ENCODE data around the gene SUPV3L1.
A peak's percentile ranks its signal among the peaks of the same experiment; 100 is the strongest.
"Not testable (repeated sequence)": the region's sequence is repeated elsewhere in the genome, so short reads cannot be mapped to it uniquely, and the experiment has no call there.

SUPV3L1 gene

DNA sequence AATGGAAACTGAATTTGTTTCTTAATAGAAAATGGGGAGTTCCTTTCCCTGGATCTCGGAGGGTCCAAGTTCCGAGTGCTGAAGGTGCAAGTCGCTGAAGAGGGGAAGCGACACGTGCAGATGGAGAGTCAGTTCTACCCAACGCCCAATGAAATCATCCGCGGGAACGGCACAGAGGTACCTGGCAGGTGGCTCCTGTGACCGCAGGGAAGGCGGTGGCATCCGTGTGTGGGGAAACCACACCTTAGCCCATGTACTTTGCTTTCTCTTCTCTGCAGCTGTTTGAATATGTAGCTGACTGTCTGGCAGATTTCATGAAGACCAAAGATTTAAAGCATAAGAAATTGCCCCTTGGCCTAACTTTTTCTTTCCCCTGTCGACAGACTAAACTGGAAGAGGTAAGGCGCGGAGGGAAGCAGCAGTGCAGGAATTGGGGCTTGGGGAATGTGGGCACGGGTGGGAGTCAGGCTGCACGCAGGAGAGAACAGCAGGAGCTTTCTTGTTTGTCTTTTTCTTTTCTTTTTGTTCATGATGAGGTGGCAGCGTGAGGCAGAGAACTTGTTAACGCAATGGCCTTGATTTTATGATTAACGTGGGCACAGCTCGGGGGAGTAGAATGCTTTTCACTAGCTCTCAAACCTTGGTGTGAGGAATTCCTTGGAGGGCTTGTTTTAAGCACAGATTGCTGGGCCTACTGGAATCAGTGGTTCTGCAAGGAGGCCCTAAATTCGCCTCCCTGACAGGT is 52.9 kb downstream of the SUPV3L1 start:
- peak; percentile 23 for DNase-seq

DNA sequence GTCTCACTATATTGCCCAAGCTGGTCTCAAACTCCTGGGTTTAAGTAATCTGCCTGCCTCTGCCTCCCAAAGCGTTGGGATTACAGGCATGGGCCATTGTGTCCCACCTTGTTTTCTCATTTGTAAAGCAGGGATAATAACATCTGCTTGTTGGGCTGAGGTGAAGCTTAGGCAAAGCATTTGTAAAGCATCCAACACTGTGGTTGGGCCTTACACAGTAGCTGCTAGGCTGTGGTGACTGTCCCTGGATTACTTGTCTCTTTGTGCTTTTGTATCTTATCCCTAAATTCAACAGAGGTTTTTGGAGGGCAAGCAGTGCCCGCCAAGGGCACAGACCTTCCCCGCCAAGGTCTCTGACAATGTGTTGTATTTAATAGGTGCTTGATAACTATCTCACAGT is 54.4 kb downstream of the SUPV3L1 start:
- no peak for DNase-seq

DNA sequence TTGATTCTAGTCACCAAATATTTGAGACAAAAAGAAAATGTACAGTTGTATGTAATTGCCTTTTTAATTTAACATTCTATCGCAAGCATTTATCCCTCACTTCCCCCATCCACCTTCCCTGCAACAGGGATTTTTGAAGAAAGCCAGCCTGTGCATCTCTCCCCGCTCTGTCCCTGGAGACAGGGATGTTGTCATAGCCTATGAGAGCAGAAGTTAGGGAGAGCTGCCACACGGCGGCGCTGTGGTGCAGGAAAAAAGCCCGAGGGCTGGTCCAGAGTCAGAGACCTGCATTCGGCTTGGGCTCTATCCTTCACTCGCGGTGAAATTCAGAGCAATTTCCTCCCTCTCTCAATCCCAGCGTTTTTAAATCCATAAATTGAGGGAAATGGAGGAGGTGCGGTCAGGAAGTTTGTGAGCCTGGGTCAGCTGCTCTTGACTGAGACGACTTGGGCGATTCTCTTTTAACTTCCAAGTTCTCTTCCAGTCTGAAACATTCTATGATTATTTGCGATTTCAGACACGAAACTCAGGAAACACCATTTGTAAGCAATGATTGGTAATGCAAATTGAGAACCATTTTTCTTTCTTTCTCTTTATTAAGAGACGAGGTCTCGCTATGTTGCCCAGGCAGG is 57.6 kb downstream of the SUPV3L1 start:
- DNase-seq = peak; percentile 87

DNA sequence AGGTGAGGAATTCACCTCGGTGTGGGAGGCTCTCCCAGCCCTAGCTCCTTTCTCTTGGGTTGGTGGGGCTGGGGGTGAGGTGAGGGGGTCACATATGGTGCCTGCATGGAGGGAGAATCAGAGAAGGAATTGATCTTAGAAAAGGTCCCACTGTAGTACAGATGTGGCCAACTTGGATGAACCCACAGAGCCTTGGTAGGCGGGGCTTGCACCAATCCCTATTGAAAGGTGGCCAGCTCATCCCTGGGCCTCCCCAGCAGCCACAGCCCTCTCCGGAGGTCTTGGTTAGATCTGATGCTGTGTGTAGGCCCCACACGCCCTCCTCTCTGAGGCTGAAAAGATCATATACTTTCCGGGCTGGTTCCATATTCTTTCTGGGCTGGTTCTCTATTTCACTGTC is 59.1 kb downstream of the SUPV3L1 start:
- no peak for DNase-seq

DNA sequence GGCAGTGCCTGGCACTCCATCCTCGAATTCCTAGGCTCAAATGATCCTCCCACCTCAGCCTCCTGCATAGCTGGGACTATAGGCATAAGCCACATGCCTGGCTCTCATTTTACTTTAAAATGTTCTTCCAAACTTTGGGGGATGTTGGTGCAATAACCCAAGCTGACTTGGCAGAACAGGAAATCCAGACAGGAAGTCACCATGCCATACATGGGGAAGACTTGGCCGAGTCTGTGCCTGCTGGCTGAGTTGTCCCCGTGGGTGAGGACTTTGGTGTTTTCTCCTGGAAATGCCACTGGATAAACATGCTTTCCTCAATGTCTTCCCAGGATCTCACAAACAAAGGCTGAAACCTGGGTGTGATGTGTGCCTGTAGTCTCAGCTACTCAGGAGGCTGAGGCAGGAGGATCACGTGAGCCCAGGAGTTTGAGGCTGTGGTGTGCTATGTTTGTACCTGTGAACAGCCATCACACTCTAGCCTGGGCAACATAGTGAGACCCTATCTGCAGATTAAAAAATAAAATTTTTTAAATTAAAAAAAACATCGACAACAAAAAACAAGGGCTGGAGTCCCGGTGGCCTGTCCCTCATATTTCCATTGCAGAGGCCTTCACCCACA is 59.9 kb downstream of the SUPV3L1 start:
- DNase-seq = no peak

DNA sequence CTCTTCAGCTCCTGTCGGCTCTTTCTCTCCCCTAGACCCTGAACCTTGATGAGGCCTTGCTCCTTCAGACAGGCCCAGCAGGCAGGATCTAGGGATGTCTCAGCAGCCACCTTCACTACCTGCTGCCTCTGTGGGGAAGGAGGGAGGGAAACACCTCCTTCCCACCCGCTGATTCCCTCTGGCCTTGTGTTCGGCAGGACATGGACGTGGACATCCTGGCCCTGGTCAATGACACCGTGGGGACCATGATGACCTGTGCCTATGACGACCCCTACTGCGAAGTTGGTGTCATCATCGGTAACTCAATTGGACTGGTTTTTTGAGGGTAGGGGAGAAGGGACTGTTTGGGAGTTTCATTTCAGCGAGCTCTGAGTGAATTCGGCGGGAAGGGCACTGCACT is 60.4 kb downstream of the SUPV3L1 start:
- no peak for DNase-seq

DNA sequence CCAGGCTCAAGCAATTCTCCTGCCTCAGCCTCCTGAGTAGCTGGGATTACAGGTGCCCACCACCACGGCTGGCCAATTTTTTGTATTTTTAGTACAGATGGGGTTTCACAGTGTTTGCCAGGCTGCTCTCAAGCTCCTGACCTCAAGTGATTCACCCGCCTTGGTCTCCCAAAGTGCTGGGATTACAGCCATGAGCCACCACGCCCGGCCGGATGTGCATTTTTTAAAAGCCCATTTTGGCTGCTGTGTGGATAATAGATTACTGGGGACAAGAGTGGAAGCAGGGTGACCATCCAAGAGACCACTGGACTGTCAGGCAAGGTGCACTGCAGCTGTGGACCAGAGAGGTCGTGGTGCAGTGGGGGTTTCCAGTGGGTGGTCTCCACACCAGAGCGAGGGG is 61.5 kb downstream of the SUPV3L1 start:
- DNase-seq = no peak

DNA sequence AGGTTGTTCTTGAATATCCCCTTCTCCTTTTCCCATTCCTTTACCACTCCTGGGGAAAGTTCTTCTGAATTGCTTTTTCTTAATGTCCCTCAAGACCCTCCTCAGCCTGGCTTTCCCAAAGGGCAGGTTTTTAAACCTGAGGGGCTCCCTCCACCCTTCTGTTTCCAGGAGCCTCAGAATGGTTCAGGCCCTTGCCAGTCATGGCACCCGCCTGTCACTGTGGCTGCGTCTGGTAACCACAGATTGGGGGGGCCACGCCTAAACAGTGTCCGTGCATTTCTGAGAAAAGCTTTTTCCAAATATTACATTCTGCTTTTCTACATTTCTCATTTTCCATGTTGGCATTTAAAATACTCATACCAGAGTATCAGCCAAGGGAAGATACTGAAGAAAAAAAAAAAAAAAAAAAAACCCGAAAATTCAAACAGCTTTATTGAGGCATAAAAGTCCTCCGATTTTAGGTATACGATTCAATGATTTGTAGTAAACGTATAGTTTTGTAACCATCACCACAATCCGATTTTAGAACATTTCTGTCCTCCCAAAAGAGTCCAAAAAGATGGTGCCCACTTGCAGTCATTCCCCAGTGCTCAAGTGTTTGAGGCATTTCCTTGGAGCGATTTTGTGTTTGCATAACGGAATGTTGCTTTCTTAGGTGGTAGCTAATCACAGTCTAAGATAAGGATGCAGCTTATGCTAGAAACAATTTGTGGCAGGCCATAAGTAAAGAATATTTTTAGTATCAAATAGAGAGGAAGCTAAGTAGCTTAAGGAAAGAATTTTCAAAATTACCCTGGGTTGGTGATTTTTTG is 62.2 kb downstream of the SUPV3L1 start:
- DNase-seq = no peak

DNA sequence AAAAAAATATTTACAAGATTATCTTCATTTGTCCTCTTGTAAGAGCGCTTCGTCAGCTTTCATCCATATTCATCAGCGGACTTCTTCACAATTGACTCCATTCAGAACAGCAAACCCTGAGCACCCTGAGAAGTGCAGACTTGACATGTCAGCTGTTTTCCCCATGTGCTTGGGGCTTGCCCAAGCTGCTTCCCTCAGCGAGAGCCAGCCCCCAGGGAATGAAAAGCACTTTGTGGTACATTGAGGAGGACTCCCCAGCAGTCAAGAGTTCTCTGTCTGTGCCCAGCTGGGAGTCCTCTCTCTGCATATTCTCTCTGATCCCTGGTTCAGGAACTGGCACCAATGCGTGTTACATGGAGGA is 62.8 kb downstream of the SUPV3L1 start:
- no peak for DNase-seq

DNA sequence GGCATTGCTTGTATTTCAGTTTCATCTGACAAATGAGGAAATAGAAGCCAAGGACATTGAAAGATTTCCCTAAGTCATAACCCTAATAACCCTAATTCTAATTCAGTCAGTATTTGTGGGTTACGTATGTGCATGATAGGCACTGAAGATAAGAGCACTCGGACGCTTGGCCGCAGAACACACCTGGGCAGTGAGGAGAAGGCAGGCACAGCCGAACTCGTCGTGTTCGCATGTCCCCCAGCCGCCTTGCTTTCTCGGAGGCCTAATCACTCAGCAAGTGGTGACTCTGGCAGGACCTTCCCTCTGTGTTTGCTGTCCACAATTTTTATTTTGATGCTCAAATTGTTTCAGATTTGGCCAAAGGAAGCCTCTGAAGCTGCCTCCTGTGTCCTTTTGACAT is 63.8 kb downstream of the SUPV3L1 start:
- DNase-seq = no peak

DNA sequence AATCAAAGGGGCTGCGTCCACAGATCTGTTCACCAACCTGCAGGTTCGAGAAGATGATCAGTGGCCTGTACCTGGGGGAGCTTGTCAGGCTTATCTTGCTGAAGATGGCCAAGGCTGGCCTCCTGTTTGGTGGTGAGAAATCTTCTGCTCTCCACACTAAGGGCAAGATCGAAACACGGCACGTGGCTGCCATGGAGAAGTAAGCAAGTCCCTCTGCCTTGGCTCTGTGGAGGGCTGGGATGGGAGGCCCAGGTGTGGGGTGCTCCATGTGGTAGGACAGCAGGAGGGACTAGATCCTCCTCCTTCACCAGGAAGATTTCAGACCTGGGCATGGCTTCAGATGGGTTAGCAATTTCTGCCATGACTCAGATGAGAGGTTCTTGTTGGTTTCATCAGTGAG is 66.0 kb downstream of the SUPV3L1 start:
- no peak for DNase-seq

DNA sequence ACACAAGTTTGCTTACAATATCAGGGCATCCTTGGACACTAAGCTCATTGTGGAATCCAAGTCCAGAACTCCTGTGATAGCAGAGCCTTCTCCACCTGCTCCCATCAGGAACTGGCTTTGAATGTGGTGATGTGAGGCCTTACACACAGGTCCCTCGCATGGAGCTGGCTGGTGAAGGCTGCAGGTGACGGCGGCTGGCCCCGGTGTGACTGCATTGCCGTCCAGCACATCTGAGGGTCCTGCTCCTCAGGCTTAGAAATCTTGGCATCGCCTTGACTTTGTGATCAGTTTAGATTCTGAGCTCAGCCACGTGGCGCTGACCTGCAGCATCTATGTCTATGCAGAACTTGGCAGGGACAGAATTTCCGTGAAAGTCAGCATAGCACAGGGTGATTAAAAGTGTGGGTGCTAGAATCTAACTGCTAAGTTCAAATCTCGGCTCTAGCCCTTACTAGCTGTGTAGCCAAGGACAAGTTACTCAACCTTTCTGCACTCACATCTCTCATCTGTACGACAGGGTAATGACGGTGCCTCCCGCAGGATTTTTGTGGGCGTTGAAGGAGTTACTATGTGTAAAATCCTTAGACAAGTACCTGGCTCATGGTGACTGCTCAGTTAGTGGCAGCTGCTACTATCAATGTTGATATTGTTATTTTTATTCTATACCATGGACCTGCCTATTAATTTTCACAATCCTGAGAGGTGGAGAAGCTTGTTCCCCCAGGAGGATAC is 66.7 kb downstream of the SUPV3L1 start:
- no peak for DNase-seq

DNA sequence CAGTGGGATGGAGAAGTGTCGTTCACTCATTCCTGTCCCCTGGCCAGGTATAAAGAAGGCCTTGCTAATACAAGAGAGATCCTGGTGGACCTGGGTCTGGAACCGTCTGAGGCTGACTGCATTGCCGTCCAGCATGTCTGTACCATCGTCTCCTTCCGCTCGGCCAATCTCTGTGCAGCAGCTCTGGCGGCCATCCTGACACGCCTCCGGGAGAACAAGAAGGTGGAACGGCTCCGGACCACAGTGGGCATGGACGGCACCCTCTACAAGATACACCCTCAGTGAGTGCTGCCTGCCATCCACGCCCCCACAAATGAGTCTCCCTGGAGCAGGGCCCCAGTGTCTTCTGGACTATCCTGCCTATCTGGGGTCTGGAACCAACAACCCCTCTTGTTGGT is 67.3 kb downstream of the SUPV3L1 start:
- no peak for DNase-seq

DNA sequence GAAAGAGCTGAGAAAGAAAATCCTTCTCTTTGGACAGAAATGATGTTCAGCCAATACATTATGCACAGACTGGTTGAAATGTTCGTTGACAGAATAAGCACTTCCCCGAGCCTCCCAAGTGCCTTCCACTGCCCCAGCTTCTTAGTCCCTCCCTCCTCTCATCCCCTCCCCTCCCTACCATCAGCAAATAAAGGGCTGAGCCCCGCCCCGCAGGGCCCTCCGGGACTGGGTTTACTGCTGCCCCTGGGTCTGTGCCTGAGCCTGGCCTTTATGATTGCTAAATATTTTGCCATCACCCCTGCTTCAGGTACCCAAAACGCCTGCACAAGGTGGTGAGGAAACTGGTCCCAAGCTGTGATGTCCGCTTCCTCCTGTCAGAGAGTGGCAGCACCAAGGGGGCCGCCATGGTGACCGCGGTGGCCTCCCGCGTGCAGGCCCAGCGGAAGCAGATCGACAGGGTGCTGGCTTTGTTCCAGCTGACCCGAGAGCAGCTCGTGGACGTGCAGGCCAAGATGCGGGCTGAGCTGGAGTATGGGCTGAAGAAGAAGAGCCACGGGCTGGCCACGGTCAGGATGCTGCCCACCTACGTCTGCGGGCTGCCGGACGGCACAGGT is 68.2 kb downstream of the SUPV3L1 start:
- no peak for DNase-seq

DNA sequence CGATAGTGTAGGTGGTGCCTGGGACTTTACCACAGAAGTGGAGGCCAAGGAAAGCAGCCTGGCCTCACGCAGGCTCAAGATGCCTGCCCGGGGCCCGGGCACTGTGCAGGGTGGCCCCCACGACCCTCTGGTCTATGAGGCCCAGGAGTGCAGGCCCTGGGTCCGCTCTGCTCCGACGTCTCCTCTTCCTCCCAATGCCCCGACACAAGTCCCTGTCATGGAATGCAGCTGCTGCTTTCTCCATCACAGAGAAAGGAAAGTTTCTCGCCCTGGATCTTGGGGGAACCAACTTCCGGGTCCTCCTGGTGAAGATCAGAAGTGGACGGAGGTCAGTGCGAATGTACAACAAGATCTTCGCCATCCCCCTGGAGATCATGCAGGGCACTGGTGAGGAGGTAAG is 70.0 kb downstream of the SUPV3L1 start:
- no peak for DNase-seq

DNA sequence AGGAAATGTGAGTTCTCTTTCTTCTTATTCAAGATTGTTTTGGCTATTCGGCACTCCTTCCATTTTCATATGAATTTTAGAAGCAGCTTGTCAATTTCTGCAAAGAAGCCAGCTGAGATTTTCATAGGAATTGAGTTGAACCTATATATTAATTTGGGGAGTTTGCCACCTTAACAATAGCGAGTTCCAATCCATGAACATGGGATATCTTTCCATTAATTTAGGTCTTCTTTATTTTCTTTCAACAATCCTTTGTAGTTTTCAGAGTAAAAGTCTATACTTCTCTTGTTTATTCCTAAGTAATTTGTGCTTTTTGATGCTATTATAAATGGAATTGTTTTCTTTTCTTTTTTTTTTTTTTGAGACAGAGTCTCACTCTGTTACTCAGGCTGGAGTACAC is 71.4 kb downstream of the SUPV3L1 start:
- DNase-seq = not testable (repeated sequence)

DNA sequence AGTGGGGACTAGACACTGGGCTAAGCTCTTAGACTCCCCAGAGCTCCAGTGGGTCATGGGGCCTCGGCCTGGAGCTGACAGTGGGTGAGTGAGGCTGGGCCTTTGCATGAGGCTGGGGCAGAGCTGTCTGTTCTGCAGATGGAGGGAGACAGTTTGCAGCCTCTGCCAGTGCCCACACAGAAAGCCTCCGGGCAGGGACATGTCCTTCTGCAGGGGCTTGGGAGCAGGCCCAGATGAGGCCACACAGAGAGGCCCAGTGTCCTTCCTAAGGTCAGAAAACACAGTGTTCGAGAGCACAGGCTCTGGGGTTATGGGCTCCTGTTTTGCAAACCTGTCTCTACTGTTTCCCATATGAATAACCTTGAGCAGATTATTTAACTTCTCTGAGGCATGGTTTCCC is 73.1 kb downstream of the SUPV3L1 start:
- no peak for DNase-seq

DNA sequence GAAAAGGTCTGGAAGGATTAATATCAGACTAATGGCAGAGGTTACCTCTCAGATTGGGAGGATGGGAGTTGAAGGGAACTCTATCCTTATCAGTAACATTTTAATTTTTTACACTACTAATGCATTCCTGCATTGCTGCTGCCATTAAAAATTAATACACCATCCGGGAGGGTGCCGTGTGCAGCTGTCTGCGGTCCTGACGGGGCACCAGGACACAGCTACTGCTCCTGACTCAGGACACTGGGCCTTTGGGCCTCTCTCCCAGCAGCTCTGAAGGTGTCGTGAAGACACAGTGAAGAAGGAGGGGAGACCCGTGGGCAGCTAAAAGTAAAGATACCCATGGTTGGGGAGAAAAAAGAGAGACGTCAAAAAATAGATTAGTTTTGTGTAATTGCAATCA is 74.8 kb downstream of the SUPV3L1 start:
- no peak for DNase-seq

All from activated gamma-delta T cell treated with Interleukin-2 at 50 U/mL for 16 hours (primary cell).